Measurements from ENCODE around the gene ARRB1.
"Not testable (repeated sequence)": the region's sequence is repeated elsewhere in the genome, so short reads cannot be mapped to it uniquely, and the experiment has no call there.

ARRB1 gene

GRCh38 chr11:75324189-75324588, 27.3 kb downstream of the ARRB1 start:
- no peak for DNase-seq (ENCODE audit: low spot score)

DNA sequence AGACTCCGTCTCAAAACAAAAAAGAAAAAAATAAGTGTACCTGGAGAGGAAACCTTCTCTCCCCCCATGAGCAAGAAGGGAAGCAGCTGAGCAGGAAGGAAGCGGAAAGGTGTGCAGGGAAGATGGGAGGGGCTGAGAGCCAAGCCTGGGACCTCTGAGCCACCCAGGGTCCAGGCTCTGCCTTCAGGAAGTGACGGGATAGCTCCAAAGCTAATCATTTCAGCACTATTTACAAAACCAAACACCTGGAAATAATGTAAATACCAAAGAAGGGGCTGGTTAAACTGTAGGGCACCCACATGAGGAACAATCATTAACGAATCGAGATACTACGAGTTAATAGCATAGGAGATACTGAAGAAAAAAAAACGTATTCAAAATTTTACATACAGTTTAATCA, 27.9 kb downstream of the ARRB1 start:
- DNase-seq (ENCODE audit: low spot score) = no peak

DNA sequence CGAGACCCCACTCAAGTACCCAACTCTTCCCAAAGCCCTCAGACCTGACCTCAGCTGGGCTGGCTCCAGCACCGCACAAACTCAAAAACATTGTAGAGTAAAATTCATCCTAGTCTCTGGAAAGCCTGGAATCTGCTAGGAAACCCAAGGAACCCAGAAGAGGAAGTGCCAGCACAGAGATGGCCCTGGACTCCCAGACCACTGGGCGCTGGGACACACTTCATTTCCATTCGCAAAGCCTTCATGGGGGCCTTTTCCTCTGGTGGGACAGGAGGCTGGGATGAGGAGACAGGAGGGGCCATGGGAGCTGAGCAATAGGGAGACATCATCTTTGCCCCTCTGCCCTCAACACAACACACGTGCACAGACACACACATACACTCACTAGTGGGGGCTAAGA, 30.8 kb downstream of the ARRB1 start:
- DNase-seq (ENCODE audit: low spot score) = no peak

DNA sequence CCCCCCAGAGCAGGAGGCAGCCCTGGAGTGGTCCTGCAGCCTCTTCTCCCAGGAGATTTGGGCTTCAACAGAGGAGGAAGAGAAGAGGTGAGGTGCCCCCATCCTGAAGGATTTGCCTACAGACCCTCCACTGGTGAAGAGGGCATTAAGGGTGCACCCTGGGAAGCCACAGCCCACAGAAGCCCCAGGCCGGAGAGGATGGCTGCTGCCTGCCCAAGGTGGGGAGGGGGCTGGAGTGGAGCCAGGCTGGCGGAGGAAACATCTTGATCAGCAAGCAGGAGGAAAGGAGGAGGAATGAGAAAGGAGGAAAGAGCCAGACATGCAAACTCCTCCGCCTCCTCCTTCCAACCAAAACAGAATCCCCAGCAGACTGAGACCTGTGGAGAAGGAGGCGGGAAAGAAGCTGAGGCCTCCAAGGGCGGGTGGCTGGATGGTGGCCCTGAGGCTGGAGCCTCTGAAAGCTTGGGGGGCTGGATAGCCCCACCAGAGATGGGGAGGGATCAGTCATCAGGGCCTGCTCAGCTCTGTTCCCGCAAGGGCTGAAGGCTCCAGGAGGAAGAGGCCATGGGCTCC, 31.3 kb downstream of the ARRB1 start:
- DNase-seq (ENCODE audit: low spot score) = no peak

- DNase-seq (ENCODE audit: low spot score) = no peak
Measured at GRCh38 chr11:75319035-75319877, 32.2 kb downstream of the ARRB1 start.

- DNase-seq (ENCODE audit: low spot score) = no peak
Measured at GRCh38 chr11:75317446-75318122, 33.9 kb downstream of the ARRB1 start.

GRCh38 chr11:75315439-75315805, 36.0 kb downstream of the ARRB1 start:
- no peak for DNase-seq (ENCODE audit: low spot score)

DNA sequence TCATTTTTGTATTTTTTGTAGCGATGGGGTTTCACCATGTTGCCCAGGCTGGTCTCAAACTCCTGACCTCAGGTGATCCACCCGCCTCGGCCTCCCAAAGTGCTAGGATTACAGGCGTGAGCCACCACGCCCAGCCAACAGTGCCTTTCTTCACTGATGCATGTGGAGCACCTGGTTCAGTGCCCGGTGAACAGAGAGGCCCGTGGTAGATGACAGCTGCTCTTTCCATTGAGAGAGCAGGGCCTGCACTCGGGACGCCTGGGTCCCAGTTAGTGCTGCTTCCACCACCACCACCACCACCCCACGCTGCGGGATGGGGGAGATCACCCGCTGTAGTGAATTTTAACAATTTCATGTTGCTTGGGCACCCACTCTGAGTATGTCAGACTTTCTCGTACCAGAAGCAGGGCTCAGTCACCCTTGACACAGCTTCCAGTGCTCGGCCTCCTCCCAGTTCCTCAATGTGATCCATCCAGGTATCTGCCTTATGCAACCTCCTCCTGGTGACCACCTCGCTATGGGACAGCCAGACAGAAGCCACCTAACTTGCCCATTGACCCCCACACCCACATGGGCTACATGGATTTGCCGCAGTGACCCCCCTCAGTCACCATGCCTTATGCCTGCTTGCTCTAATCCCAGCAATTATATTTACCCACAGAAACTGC, 36.6 kb downstream of the ARRB1 start:
- no peak for DNase-seq (ENCODE audit: low spot score)

- peak; percentile 78 for DNase-seq (ENCODE audit: low spot score)
Measured at GRCh38 chr11:75313513-75314272, 37.8 kb downstream of the ARRB1 start.

- no peak for DNase-seq (ENCODE audit: low spot score)
Measured at GRCh38 chr11:75312346-75312745, 39.1 kb downstream of the ARRB1 start.

- DNase-seq (ENCODE audit: low spot score) = peak; percentile 38
Measured at GRCh38 chr11:75311858-75312288, 39.6 kb downstream of the ARRB1 start.

- no peak for DNase-seq (ENCODE audit: low spot score)
Measured at GRCh38 chr11:75308986-75309385, 42.5 kb downstream of the ARRB1 start.

GRCh38 chr11:75308116-75308515, 43.3 kb downstream of the ARRB1 start:
- DNase-seq (ENCODE audit: low spot score) = no peak

GRCh38 chr11:75307058-75307457, 44.4 kb downstream of the ARRB1 start:
- no peak for DNase-seq (ENCODE audit: low spot score)

- no peak for DNase-seq (ENCODE audit: low spot score)
Measured at GRCh38 chr11:75306529-75306928, 44.9 kb downstream of the ARRB1 start.

- no peak for DNase-seq (ENCODE audit: low spot score)
Measured at GRCh38 chr11:75305993-75306392, 45.5 kb downstream of the ARRB1 start.

GRCh38 chr11:75305452-75305851, 46.0 kb downstream of the ARRB1 start:
- no peak for DNase-seq (ENCODE audit: low spot score)

DNA sequence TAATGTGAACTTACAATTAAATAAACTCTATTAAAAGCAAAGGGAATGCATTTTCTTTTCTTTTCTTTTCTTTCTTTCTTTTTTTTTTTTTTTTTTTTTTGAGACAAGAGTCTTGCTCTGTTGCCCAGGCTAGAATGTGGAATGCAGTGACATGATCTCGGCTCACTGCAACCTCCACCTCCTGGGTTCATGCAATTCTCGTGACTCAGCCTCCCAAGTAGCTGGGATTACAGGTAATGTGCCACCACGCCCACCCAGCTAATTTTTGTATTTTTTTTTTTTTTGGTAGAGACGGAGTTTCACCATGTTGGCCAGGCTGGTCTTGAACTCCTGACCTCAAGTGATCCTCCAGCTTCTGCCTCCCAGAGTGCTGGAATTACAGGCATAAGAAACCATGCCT, 46.5 kb downstream of the ARRB1 start:
- DNase-seq (ENCODE audit: low spot score) = not testable (repeated sequence)

DNA sequence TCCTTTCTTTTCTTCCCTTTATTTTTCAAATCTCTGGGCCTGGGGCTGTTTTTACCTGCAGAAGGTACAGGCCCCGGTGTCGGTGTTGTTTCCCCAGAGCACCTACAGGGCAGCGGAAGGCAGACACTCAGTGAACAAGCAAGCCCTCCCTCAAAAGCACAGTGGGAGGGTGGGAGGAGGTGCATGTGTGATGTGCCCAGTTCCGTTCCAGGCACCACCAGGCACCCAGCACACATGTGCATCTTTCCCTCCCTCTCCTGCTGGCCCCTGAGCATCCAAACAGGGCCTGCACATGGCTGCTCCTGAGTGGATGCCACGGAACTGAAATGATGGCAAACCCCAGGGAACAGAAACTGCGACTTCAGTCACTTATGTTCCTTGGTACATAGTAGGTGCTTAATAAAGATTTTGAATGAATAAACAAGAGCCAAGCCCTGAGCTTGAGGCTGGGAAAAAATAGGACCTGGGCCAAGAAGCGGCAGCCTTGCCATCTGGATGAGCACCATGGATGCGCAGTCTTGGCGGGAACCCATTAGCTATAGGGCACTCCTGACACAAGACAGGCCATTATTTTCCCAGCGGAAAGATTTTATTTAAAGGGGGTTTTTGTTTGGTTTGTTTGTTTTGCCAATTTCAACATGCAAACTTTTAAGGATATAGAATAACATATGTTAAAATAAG, 47.8 kb downstream of the ARRB1 start:
- no peak for DNase-seq (ENCODE audit: low spot score)

DNA sequence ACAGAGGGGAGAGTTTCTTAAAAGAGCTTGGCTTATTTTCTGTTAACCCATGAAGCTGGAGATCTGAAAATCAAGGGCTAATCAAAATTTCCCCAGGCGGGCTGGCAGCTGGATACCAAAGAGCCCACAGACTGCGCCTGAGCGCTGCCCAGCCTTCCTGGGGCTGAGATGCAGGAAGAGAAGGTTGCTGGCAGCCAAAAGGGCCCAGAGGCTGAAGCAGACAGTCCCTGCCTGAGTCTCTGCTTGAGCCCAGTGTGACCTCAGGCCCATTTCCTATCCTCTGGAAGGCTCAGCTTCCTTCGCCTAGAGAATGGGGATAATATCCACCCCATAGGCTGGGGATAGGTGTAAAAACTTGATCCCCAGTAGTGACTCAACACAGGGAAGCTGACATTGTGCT, 49.1 kb downstream of the ARRB1 start:
- no peak for DNase-seq (ENCODE audit: low spot score)

DNA sequence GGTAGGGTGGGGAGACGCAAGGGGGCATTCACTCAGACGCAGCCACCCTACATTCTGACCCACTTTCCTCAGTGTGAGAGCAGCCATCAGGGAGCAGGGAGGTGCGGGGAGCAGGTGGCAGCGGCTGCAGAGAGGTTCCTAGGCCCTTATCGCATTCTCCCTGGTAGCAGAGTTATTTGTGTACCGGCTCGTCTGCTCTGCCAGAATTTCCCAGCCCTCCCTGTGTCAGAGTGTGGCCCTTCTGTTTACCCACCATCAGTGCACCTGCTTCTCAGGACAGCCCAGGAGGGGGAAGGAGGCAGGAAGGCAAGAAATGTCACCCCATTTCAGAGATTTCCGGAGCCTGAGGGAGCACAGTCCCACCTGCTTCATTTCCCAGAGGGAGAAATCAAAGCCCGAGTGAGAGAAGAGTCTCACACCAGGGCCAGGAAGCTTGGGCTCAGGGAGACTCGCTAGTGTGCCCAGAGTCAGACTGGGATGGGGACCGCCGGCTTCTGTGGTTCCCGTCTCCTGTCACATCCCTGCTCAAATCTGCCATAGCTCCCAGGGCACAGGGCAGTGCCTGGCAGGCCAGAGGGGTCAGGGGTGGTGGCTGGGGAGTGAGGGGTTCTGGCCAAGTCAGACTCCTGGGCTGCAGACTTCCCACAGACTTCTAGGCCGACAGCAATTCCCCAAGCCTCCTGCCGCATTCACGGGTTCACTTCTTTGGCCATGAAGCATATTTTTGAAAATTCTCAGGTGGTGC, 49.7 kb downstream of the ARRB1 start:
- no peak for DNase-seq (ENCODE audit: low spot score)

Data from AG08395 (cell line).